PC-3 (cell line): ENCODE results near the gene TGFBR3L.
A peak's percentile ranks its signal among the peaks of the same experiment; 100 is the strongest.

Experiments
- EZH2 ChIP-seq: fragments of 300-600 bp; sonication (generic); IDR thresholded peaks from one replicate; pipeline ENCODE4 v1.6.1; 2017; ENCODE audit warnings: antibody characterized with exemption, mild to moderate bottlenecking, low read length; ENCODE audit not compliant: unreplicated experiment
- EZH2phosphoT487 ChIP-seq: fragments of 300-600 bp; sonication (generic); IDR thresholded peaks from 2 replicates; pipeline ENCODE4 v1.6.1; 2018; ENCODE audit warnings: mild to moderate bottlenecking, antibody characterized with exemption, low read length, borderline replicate concordance
- TF ChIP-seq, protein P1 (sequence below): fragments of 300-600 bp; sonication (generic); conservative IDR thresholded peaks from 2 replicates; pipeline ENCODE4 v1.5.1; 2017; ENCODE audit warnings: antibody characterized with exemption, low read depth, mild to moderate bottlenecking, low read length

- TF ChIP-seq, protein P1, sequence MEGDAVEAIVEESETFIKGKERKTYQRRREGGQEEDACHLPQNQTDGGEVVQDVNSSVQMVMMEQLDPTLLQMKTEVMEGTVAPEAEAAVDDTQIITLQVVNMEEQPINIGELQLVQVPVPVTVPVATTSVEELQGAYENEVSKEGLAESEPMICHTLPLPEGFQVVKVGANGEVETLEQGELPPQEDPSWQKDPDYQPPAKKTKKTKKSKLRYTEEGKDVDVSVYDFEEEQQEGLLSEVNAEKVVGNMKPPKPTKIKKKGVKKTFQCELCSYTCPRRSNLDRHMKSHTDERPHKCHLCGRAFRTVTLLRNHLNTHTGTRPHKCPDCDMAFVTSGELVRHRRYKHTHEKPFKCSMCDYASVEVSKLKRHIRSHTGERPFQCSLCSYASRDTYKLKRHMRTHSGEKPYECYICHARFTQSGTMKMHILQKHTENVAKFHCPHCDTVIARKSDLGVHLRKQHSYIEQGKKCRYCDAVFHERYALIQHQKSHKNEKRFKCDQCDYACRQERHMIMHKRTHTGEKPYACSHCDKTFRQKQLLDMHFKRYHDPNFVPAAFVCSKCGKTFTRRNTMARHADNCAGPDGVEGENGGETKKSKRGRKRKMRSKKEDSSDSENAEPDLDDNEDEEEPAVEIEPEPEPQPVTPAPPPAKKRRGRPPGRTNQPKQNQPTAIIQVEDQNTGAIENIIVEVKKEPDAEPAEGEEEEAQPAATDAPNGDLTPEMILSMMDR = peak; percentile 21; the same call in 1 of the 2 replicates
- no peak for TF ChIP-seq EZH2phosphoT487
- no peak for TF ChIP-seq EZH2
Measured at GRCh38 chr19:7908742-7909461, 5.7 kb upstream of the TGFBR3L start.
